Activated T-helper 1 cell treated with anti-CD3 and anti-CD28 coated beads, Interleukin-12 subunit alpha, Interleukin-12 subunit beta, Interleukin-2, Interleukin-4 antibody, amounts not matched to agents 30 ng/mL and 10 ng/mL and 1 ng/mL, durations not matched to agents 14 hours and 24 hours and 36 hours (primary cell): Measurements from ENCODE around the gene OVOL3. TPM values are rescaled to one million over a fixed set of nuclear protein-coding genes. Genes with fewer than 3 reads are reported as not detected.
"Not testable (repeated sequence)": the region's sequence is repeated elsewhere in the genome, so short reads cannot be mapped to it uniquely, and the experiment has no call there.

Experiments used
- DNase-seq: peaks from one replicate; pipeline ENCODE4 v3.0.0; 2021; ENCODE audit warnings: low spot score
- H3K27ac Mint-ChIP-seq: one replicate; pipeline ENCODE4 v1.8.0; 2021; ENCODE audit warnings: mild to moderate bottlenecking, mixed read lengths
- H3K27me3 Mint-ChIP-seq: one replicate; pipeline ENCODE4 v1.8.0; 2022; ENCODE audit warnings: mild to moderate bottlenecking, moderate library complexity, mixed read lengths; ENCODE audit not compliant: insufficient read depth
- H3K36me3 Mint-ChIP-seq: one replicate; pipeline ENCODE4 v1.8.0; 2021; ENCODE audit warnings: low read depth, mixed read lengths
- H3K4me1 Mint-ChIP-seq: one replicate; pipeline ENCODE4 v1.8.0; 2021; ENCODE audit warnings: low read depth, mixed read lengths
- H3K4me3 Mint-ChIP-seq: one replicate; pipeline ENCODE4 v1.8.0; 2021; ENCODE audit warnings: mild to moderate bottlenecking, moderate library complexity, mixed read lengths
- H3K9me3 Mint-ChIP-seq: one replicate; pipeline ENCODE4 v1.8.0; 2021; ENCODE audit warnings: mixed read lengths
- intact Hi-C: fragments of 100-400 bp; cut with micrococcal nuclease; formaldehyde crosslinking; loops from one replicate; pipeline ENCODE4 v1.15.1; 2024
- total RNA-seq: library from RNA; stranded (reverse); gene quantifications from 2 replicates; pipeline ENCODE4 v1.2.3, GENCODE V29; 2022

Gene OVOL3
- total RNA-seq, 1 donor from 2014 or later, result not detected

DNA sequence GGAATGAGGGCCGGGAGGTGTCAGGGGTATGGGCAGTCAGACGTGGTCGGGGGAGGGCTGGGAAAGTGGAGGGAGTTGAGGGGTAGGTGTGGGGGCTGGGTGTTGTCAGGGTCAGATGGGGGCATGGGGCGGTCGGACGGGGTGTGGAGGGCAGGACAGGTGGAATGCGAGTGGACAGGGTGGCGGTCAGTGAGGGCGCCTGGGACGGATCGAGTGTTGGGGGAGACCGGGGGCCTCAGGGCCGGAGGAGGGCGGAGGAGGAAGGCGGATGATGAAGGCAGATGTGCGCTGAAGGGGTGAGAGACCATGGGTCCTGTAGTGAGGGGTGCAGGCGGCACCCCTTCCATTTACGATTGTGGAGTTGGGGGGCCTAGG is 10.0 kb downstream of the OVOL3 start:
- H3K36me3 Mint-ChIP-seq, result peaks cover 35% of the 10 kb centered on the region
- H3K4me1 Mint-ChIP-seq, result peaks cover 26% of the 10 kb centered on the region
- intact Hi-C loops, result loop anchor here (10.0 kb wide), 1 partner anchor 1386 kb away; the partner anchor contains the start of gene ZNF181
- DNase-seq, result no peak
- no peaks in the 10 kb centered on the region for H3K27me3 Mint-ChIP-seq
- no peaks in the 10 kb centered on the region for H3K9me3 Mint-ChIP-seq
- no peak overlapping the region for H3K27ac Mint-ChIP-seq
- H3K4me3 Mint-ChIP-seq, result no peak overlapping the region

DNA sequence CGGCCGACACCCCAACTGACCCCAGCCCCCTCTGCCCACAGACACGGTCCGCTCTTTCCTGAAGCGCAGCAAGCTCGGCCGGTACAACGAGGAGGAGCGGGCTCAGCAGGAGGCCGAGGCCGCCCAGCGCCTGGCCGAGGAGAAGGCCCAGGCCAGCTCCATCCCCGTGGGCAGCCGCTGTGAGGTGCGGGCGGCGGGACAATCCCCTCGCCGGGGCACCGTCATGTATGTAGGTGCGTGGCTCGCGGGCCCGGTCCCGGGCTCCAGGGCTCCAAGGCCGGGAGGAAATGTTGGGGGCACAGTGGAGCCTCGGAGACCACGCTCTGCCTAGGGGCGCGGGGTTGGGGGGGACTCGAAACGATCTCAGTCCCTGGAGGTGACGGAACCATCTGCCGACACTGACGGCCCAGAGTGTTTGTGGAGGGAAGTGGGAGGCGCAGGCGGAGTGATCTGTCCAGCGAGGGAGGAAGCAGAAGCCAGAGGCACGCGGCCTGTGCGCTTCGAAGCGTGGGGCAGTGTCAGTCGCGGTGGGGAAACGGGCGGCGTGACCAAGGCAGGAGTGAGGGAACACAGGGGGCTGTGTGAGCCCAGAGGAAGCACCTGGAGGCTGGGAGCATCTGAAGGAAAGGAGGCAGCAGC is 10.7 kb downstream of the OVOL3 start:
- Mint-ChIP-seq H3K4me1 (peaks cover 20% of the 10 kb centered on the region), H3K27ac (no peak overlapping the region), H3K9me3 (no peaks in the 10 kb centered on the region), H3K27me3 (no peaks in the 10 kb centered on the region), H3K4me3 (no peak overlapping the region), H3K36me3 (peaks cover 30% of the 10 kb centered on the region)
- DNase-seq, result no peak
- intact Hi-C loops, result loop anchor here (10.0 kb wide), 1 partner anchor 1387 kb away; the partner anchor contains the start of gene ZNF181

- Mint-ChIP-seq H3K9me3 (no peaks in the 10 kb centered on the region), H3K27me3 (no peaks in the 10 kb centered on the region), H3K4me3 (no peak overlapping the region), H3K4me1 (peaks cover 11% of the 10 kb centered on the region), H3K36me3 (peaks cover 11% of the 10 kb centered on the region), H3K27ac (peak overlapping the region; percentile 34)
- no peak for DNase-seq
- intact Hi-C loops, result loop anchor here (5.0 to 10.0 kb wide), 6 partner anchors 128 to 1391 kb away; partner anchors contain the start of genes SDHAF1, ZFP82, ZNF181 and ZNF420
These were observed 14.6 kb downstream of the OVOL3 start for GRCh38 chr19:36125557-36125956.

GRCh38 chr19:36128392-36128736 is 17.4 kb downstream of the OVOL3 start:
- H3K4me3 Mint-ChIP-seq, result peak overlapping the region; percentile 83
- no peaks in the 10 kb centered on the region for H3K27me3 Mint-ChIP-seq
- H3K36me3 Mint-ChIP-seq, result peaks cover 9% of the 10 kb centered on the region
- intact Hi-C loops, result loop anchor here (1.0 to 10.0 kb wide), 10 partner anchors 11 to 1394 kb away; partner anchors contain the start of genes SDHAF1, TBCB, ZFP14 and ZFP82
- no peaks in the 10 kb centered on the region for H3K9me3 Mint-ChIP-seq
- DNase-seq, result no peak
- peak overlapping the region; percentile 95 for H3K27ac Mint-ChIP-seq
- peaks cover 24% of the 10 kb centered on the region for H3K4me1 Mint-ChIP-seq

DNA sequence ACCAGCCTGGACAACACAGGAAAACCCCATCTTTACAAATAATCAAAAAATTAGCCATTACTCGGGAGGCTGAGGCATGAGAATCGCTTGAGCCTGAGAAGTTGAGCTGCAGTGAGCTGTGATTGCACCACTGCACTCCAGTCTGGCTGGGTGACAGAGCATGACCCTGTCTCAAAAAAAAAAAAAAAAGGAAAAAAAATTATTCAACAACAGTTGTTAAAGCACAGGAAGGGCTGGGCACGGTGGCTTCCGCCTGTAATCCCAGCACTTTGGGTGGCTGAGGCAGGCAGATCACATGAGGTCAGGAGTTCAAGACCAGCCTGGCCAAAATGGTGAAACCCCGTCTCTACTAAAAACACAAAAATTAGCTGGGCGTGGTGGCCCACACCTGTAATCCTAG is 20.3 kb downstream of the OVOL3 start:
- intact Hi-C loops, H3K27me3 Mint-ChIP-seq, H3K4me3 Mint-ChIP-seq, H3K27ac Mint-ChIP-seq, DNase-seq, H3K36me3 Mint-ChIP-seq, H3K9me3 Mint-ChIP-seq: not testable (repeated sequence)
- H3K4me1 Mint-ChIP-seq, result peaks cover 24% of the 10 kb centered on the region

DNA sequence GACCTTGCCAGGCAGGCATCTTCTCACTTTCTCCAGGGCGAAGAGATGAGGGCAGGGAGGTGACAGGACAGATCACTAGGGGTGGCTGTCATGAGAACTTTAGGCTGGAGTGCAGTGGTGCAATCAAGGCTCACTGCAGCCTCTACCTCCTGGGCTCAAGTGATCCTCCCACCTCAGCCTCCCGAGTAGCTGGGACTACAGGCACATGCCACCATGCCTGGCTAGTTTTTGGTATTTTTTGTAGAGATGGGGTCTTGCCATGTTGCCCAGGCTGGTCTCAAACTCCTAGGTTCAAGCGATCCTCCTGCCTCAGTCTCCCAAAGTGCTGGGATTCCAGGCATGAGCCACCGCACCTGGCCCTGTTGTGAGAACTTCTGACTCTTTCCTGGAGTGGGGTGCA is 23.9 kb downstream of the OVOL3 start:
- DNase-seq, H3K27me3 Mint-ChIP-seq, H3K4me3 Mint-ChIP-seq, H3K9me3 Mint-ChIP-seq, H3K27ac Mint-ChIP-seq, H3K36me3 Mint-ChIP-seq, intact Hi-C loops: not testable (repeated sequence)
- H3K4me1 Mint-ChIP-seq, result peaks cover 21% of the 10 kb centered on the region

GRCh38 chr19:36136964-36137686 is 26.2 kb downstream of the OVOL3 start:
- H3K4me1 Mint-ChIP-seq, result peaks cover 26% of the 10 kb centered on the region
- intact Hi-C loops, result no loop called here

GRCh38 chr19:36139120-36139472 is 28.2 kb downstream of the OVOL3 start:
- Mint-ChIP-seq H3K4me3 (peak overlapping the region; percentile 97), H3K27me3 (peaks cover 1% of the 10 kb centered on the region), H3K36me3 (peaks cover 17% of the 10 kb centered on the region), H3K27ac (peak overlapping the region; percentile 99), H3K9me3 (no peaks in the 10 kb centered on the region), H3K4me1 (peaks cover 20% of the 10 kb centered on the region)
- DNase-seq, result no peak
- intact Hi-C loops, result loop anchor here (1.0 kb wide), 2 partner anchors 11 to 46 kb away; no protein-coding TSS in a partner anchor

More at GRCh38 chr19:36136964-36137686, 26.2 kb downstream of the OVOL3 start:
- Mint-ChIP-seq H3K27ac (peak overlapping the region; percentile 64), H3K36me3 (peaks cover 11% of the 10 kb centered on the region), H3K9me3 (no peaks in the 10 kb centered on the region), H3K4me3 (no peak overlapping the region), H3K27me3 (peaks cover 1% of the 10 kb centered on the region)
- DNase-seq, result no peak

DNA sequence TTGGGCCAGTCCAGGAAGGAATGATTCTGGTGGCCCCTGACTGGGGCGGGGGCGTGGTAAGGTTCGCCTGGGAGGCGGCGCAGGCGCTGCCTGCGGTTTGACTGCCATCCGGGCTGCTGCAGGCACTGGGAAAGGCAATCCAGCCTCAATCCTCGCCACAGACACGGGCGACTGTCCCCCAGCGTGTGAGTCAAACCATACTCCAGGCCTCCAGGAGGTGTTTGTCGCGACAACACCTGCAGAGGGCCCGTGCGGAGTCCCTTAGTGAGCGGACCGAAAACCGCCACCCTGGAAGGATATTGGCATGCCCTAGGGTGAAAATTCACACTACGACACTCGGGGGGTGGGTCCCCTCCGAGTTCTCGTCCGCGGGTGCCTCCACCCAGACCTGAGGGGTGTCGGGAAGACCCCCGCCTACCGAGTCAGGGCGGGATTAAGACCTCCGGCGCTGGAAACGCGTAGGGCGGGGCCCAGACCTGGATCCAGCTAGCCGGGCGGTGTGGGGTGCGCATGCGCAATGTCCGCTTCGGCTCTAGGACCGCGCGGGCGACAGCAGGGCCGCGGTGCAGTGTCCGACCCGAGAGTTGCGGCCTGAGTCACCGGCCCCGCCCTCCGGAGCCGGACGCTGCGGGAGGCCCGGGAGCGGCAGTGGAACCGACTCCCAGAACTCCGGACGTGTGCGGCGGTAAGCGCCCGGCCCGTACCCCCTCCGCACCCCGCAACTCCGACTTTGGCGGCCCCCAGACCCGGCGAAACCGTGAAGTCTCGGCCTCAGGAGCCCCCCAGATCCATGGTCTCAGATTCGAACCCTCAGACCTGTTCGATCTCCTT is 28.7 kb downstream of the OVOL3 start, which contains the start of gene CAPNS1:
TSS of gene CAPNS1 (plus strand) at position 594 of the 831 bp plus-strand sequence. CDS start 946 bp downstream, outside the sequence.
- Mint-ChIP-seq H3K27ac (peak within 1 kb of the TSS; percentile 99), H3K9me3 (no peaks in the 10 kb centered on the region), H3K36me3 (peaks cover 17% of the 10 kb centered on the region), H3K27me3 (peaks cover 1% of the 10 kb centered on the region), H3K4me1 (peaks cover 20% of the 10 kb centered on the region), H3K4me3 (peak within 1 kb of the TSS; percentile 97)
- intact Hi-C loops, result loop anchor here (1.0 kb wide), 3 partner anchors 11 to 125 kb away; partner anchors contain the start of gene ALKBH6
- DNase-seq, result peak; percentile 92

- no peaks in the 10 kb centered on the region for H3K9me3 Mint-ChIP-seq
- H3K4me3 Mint-ChIP-seq, result peak overlapping the region; percentile 97
- peak; percentile 16 for DNase-seq
- H3K27ac Mint-ChIP-seq, result peak overlapping the region; percentile 99
- H3K27me3 Mint-ChIP-seq, result no peaks in the 10 kb centered on the region
- H3K4me1 Mint-ChIP-seq, result peaks cover 20% of the 10 kb centered on the region
- intact Hi-C loops, result loop anchor here (1.0 kb wide), 6 partner anchors 8 to 126 kb away; partner anchors contain the start of genes ALKBH6, TBCB, THAP8 and WDR62
- peaks cover 18% of the 10 kb centered on the region for H3K36me3 Mint-ChIP-seq
These were observed 29.5 kb downstream of the OVOL3 start for GRCh38 chr19:36140304-36141038.

DNA sequence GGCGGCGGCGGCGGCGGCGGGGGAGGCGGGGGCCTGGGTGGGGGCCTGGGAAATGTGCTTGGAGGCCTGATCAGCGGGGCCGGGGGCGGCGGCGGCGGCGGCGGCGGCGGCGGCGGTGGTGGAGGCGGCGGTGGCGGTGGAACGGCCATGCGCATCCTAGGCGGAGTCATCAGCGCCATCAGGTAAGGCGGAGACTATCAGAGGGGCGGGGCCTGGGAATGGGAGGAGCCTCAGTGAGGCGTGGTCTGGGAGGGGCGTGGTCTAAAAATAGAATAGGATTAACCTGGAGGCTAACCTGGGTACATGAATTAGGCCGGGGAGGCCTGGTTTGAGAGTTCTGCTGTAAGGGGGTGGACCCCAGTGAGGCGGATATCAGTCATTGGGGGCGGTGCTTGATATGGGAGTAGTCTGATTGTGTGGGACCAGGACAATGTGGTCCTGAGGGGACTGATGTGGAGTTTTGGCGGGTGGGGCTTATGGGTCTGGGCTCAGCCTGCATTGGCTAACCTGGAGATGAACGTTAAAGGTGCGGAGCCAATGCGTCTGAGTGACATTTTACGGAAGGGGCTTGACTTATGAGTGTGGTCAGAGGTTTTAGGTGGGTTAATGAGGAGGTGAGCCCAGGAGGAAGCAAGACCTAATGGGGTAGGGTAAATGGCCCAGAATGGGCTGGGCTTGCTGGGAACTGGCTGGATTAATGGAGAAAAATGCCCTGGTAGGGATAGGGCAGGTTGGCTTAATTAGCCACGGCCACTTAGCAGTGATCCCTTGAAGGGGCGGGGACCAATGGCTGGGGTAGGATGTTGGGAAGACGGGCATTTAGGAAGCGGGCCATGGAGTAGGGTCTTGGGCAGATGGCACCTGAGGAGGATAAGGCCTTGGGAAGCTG is 30.3 kb downstream of the OVOL3 start:
- no peaks in the 10 kb centered on the region for H3K9me3 Mint-ChIP-seq
- peaks cover 25% of the 10 kb centered on the region for H3K36me3 Mint-ChIP-seq
- peaks cover 20% of the 10 kb centered on the region for H3K4me1 Mint-ChIP-seq
- intact Hi-C loops, result loop anchor here (1.0 kb wide), 5 partner anchors 9 to 87 kb away; partner anchors contain the start of genes TBCB, THAP8, WDR62 and ZNF565
- H3K27me3 Mint-ChIP-seq, result no peaks in the 10 kb centered on the region
- peak; percentile 85 for DNase-seq
- peak overlapping the region; percentile 99 for H3K27ac Mint-ChIP-seq
- H3K4me3 Mint-ChIP-seq, result peak overlapping the region; percentile 97
